ENCODE measurements around the gene HNRNPLL.
"Not testable (repeated sequence)": the region's sequence is repeated elsewhere in the genome, so short reads cannot be mapped to it uniquely, and the experiment has no call there.

HNRNPLL gene

GRCh38 chr2:38602732-38603401 is at the start of gene HNRNPLL:
TSS of gene HNRNPLL (minus strand) at chr2:38602928. CDS start at chr2:38602626, 302 bp downstream.
- Mint-ChIP-seq H3K36me3 (peaks cover 6% of the 10 kb centered on the region), H3K9me3 (no peaks in the 10 kb centered on the region), H3K4me3 (peak within 1 kb of the TSS; percentile 94), H3K27ac (peak within 1 kb of the TSS; percentile 96), H3K27me3 (no peaks in the 10 kb centered on the region), H3K4me1 (peaks cover 49% of the 10 kb centered on the region)
- peak; percentile 98 for DNase-seq
- CTCF ChIA-PET = interaction anchor here (0.5 to 6.9 kb wide), 22 partner anchors 9 to 138 kb away, joined by 3 to 91 read pairs (median 6); partner anchors contain the start of gene GALM

GRCh38 chr2:38650717-38651116 is 48.0 kb upstream of the HNRNPLL start:
- Mint-ChIP-seq H3K9me3 (peaks cover 24% of the 10 kb centered on the region), H3K4me3 (no peak overlapping the region), H3K4me1 (peaks cover 79% of the 10 kb centered on the region), H3K36me3 (peaks cover 22% of the 10 kb centered on the region), H3K27me3 (no peaks in the 10 kb centered on the region), H3K27ac (peak overlapping the region; percentile 92)
- DNase-seq = no peak
- CTCF ChIA-PET = interaction anchor here (1.2 to 2.2 kb wide), 2 partner anchors 16 to 47 kb away, joined by 3 to 6 read pairs; no protein-coding TSS in a partner anchor

DNA sequence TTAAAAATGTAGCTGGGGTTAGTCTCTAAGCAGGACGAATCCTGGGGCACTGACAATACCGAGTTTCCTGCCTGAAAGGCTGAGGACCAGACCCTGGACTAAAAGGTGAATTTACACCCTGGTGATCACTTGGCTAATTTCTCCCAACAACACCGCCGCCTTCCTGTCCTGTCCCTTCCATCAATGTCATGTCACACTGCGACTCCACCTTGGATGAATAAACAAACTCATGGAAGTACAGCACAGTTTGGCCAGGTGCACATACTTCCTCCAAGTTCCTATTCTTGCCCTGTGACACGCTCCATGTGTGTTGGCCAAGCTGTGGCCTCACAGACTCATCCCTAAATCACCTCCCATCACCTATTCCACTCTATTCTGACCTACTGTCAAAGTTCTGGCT is 47.3 kb upstream of the HNRNPLL start:
- CTCF ChIA-PET = interaction anchor here (1.2 to 2.2 kb wide), 2 partner anchors 17 to 46 kb away, joined by 3 to 6 read pairs; no protein-coding TSS in a partner anchor
- H3K9me3 Mint-ChIP-seq = peaks cover 24% of the 10 kb centered on the region
- no peak overlapping the region for H3K4me3 Mint-ChIP-seq
- peaks cover 22% of the 10 kb centered on the region for H3K36me3 Mint-ChIP-seq
- no peaks in the 10 kb centered on the region for H3K27me3 Mint-ChIP-seq
- DNase-seq = no peak
- H3K4me1 Mint-ChIP-seq = peaks cover 79% of the 10 kb centered on the region
- no peak overlapping the region for H3K27ac Mint-ChIP-seq

DNA sequence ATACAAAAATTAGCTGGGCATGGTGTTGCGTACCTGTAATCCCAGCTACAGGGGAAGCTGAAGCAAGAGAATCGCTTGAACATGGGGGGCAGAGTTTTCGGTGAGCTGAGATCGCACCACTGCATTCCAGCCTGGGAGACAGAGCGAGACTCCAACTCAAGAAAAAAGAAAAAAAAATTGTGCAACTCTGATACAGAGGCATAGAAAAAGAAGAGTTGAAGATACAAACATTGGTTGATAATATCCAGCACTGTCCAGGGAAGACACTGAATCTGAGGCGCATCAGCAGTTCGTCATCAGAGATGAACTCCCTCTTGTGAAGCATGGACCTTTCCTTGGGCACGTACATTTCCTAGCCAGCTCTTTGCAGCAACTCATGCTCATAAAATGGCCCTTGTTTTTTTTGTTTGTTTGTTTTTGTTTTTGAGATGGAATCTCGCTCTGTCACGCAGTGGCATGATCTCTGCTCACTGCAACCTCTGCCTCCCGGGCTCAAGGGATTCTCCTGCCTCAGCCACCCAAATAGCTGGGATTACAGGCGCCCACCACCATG is 46.5 kb upstream of the HNRNPLL start:
- Mint-ChIP-seq H3K4me1 (peaks cover 79% of the 10 kb centered on the region), H3K9me3 (peaks cover 24% of the 10 kb centered on the region), H3K27ac (peak overlapping the region; percentile 29), H3K36me3 (peaks cover 24% of the 10 kb centered on the region), H3K4me3 (no peak overlapping the region), H3K27me3 (no peaks in the 10 kb centered on the region)
- DNase-seq = no peak
- CTCF ChIA-PET = interaction anchor here (2.2 kb wide), 1 partner anchor 45 kb away, joined by 6 read pairs; no protein-coding TSS in a partner anchor

DNA sequence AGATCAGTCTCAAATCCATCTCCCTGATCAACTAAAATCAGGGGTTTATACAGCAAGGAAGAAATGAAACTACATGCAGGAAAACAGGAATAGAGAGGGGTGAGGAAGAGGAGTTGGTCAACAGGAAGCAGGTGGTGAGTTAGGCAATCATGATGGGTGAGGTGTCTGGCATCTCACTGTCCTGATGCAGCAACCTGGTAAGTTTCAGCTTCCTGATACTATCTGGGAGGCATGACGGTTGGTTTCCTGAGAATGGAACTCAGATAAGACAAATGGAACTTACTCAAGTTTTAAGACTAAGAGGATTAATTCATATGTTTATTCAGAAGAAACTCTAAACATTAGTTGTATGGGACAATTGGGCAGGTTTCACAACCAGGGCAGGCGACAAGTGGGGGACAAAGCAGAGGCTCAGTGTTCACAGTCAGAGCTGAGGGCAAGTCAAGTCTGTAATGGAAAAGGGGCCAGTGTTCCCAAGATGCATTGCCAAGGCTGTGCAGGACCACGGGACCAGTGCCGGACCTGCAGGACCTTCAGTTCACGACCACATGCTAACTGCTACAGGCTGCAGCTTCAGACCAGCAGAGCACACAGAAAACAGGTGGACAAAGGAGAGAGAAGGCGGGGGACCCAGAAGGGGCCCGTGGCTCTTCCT is 45.5 kb upstream of the HNRNPLL start:
- H3K27ac Mint-ChIP-seq = peak overlapping the region; percentile 63
- no peak for DNase-seq

DNA sequence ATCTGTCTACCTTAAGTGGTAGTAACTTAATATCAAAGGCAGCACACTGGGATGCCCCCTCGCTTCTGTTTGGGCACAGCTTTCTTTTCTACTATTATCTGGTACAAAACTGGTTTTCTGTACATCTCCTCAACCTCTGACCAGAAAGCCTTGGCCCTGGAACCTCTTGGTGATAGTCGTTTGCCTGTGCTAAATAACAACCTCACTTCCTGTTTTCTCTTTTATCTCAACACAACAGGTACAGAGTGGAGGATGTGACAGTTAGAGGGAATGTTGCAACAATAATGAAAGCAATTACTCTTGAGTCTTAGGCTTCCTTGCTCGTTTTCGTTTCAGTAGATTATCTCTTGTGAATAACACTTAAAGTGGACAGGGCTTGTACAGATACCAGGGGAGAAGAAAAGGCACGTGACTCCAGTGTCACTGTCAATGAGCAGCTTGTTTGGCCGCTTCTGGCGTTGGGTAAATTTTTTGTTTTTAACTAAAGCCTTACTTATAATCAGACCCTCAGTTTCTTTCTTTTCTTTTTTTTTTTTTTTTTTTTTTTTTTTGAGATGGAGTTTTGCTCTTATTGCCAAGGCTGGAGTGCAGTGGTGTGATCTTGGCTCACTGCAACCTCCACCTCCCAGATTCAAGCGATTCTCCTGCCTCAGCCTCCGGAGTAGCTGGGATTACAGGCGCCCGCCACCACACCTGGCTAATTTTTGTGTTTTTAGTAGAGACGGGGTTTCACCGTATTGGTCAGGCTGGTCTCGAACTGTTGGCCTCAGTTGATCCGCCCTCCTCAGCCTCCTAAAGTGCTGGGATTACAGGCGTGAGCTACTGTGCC is 41.2 kb upstream of the HNRNPLL start:
- H3K36me3 Mint-ChIP-seq = peaks cover 21% of the 10 kb centered on the region
- DNase-seq = peak; percentile 54
- peaks cover 15% of the 10 kb centered on the region for H3K9me3 Mint-ChIP-seq
- CTCF ChIA-PET = interaction anchor here (0.9 kb wide), 1 partner anchor 15 kb away, joined by 3 read pairs; no protein-coding TSS in a partner anchor
- peak overlapping the region; percentile 51 for H3K4me3 Mint-ChIP-seq
- H3K4me1 Mint-ChIP-seq = peaks cover 57% of the 10 kb centered on the region
- H3K27me3 Mint-ChIP-seq = not testable (repeated sequence)
- H3K27ac Mint-ChIP-seq = peak overlapping the region; percentile 94

More for the DNA sequence above, 45.5 kb upstream of the HNRNPLL start:
- H3K9me3 Mint-ChIP-seq = peaks cover 24% of the 10 kb centered on the region
- CTCF ChIA-PET = interaction anchor here (0.6 to 1.2 kb wide), 2 partner anchors 39 to 45 kb away, joined by 3 read pairs; partner anchors contain the start of gene HNRNPLL
- peaks cover 77% of the 10 kb centered on the region for H3K4me1 Mint-ChIP-seq
- no peak overlapping the region for H3K4me3 Mint-ChIP-seq
- H3K27me3 Mint-ChIP-seq = no peaks in the 10 kb centered on the region
- H3K36me3 Mint-ChIP-seq = peaks cover 28% of the 10 kb centered on the region

DNA sequence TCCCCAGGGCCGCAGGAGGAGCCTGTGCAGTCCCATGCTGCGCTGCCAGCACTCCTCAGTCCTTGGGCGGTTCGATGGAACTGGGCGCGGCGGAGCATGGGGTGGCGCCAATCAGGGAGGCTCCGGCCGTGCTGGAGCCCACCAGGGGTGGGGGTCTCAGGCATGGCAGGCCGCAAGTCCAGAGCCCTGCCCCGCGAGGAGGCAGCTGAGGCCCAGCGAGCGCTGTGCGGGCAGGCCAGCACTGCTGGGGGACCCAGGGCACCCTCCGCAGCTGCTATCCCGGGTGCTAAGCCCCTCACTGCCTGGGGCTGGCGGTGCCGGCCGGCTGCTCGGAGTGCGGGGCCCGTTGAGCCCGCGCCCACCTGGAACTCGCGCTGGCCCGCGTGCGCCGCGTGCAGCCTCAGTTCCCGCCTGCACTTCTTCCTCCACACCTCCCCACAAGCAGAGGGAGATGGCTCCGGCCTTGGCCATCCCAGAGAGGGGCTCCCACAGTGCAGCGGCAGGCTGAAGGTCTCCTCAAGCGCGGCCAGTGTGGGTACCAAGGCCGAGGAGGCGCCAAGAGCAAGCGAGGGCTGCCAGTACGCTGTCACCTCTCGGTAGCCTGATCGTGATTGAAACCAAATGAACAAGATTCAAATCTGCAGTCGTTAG is 40.4 kb upstream of the HNRNPLL start:
- H3K4me1 Mint-ChIP-seq = peaks cover 52% of the 10 kb centered on the region
- no peak overlapping the region for H3K4me3 Mint-ChIP-seq
- peaks cover 13% of the 10 kb centered on the region for H3K36me3 Mint-ChIP-seq
- peaks cover 4% of the 10 kb centered on the region for H3K27me3 Mint-ChIP-seq
- DNase-seq = peak; percentile 26
- peaks cover 8% of the 10 kb centered on the region for H3K9me3 Mint-ChIP-seq
- CTCF ChIA-PET = interaction anchor here (0.7 to 0.9 kb wide), 2 partner anchors 16 to 38 kb away, joined by 3 read pairs; no protein-coding TSS in a partner anchor
- peak overlapping the region; percentile 94 for H3K27ac Mint-ChIP-seq

DNA sequence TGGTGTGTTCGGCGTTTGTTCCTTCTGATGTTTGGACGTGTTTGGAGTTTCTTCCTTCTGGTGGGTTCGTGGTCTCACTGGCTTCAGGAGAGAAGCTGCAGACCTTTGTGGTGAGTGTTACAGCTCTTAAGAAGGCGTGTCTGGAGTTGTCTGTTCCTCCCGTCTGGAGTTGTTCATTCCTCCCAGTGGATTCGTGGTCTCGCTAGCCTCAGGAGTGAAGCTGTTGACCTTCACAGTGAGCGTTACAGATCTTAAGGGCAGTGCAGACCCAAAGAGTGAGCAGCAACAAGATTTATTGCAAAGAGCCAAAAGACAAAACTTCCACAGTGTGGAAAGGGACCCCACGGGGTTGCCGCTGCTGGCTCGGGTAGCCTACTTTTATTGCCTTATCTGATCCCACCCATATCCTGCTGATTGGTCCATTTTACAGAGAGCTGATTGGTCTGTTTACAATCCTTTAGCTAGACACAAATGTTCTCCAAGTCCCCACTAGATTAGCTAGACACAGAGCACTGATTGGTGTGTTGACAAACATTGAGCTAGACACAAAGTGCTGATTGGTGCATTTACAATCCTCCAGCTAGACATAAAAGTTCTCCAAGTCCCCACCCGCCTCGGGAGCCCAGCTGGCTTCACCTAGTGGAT is 39.8 kb upstream of the HNRNPLL start:
- H3K36me3 Mint-ChIP-seq, H3K27me3 Mint-ChIP-seq, DNase-seq, H3K9me3 Mint-ChIP-seq, H3K4me3 Mint-ChIP-seq: not testable (repeated sequence)
- H3K4me1 Mint-ChIP-seq = peaks cover 46% of the 10 kb centered on the region
- H3K27ac Mint-ChIP-seq = peak overlapping the region; percentile 76
- CTCF ChIA-PET = interaction anchor here (0.7 kb wide), 1 partner anchor 37 kb away, joined by 3 read pairs; no protein-coding TSS in a partner anchor

DNA sequence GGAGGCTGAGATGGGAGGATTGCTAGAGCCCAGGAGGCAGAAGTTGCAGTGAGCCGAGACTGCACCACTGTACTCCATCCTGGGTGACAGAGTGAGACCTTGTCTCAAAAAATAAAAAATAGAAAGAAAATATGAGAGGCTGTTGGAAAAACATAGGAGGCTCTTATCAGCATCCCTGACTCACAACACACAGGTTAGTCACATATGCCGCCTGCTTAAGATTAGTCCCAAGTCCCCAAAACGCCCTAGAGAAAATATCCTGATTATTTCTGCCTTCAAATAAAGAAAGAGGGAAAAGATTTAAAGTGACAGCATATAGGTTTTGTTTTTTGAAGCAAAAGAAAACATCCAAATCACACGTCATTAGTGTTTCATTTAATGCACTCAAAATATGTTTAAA is 33.3 kb upstream of the HNRNPLL start:
- peaks cover 29% of the 10 kb centered on the region for H3K4me1 Mint-ChIP-seq
- CTCF ChIA-PET = no interaction called here
- peaks cover 4% of the 10 kb centered on the region for H3K27me3 Mint-ChIP-seq
- no peak overlapping the region for H3K4me3 Mint-ChIP-seq
- H3K27ac Mint-ChIP-seq = no peak overlapping the region
- H3K36me3 Mint-ChIP-seq = peaks cover 4% of the 10 kb centered on the region
- peaks cover 5% of the 10 kb centered on the region for H3K9me3 Mint-ChIP-seq
- no peak for DNase-seq

- no peak overlapping the region for H3K27ac Mint-ChIP-seq
- peaks cover 4% of the 10 kb centered on the region for H3K27me3 Mint-ChIP-seq
- H3K4me1 Mint-ChIP-seq = peaks cover 29% of the 10 kb centered on the region
- CTCF ChIA-PET = no interaction called here
- H3K36me3 Mint-ChIP-seq = peaks cover 4% of the 10 kb centered on the region
- no peak overlapping the region for H3K4me3 Mint-ChIP-seq
- peaks cover 5% of the 10 kb centered on the region for H3K9me3 Mint-ChIP-seq
- DNase-seq = no peak
Measured at GRCh38 chr2:38635139-38635538, 32.4 kb upstream of the HNRNPLL start.

DNA sequence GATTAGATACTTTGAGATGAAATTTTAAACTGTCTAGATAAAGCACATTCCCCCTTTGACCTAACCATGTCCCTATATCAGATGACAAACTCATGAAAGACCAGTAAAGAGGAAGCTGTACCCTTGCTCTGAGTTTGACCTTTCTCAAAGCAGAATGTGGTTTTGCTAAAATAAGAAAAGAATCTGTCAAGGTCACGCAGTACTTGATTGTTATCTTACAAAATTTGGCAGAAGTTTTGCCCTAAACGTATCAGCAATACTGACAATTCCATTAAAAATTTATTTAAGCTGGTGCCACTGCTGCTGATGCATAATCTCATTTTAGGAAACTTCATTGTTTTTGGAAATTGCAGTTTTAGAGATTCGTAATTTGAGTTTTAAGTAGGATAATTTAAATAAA is 32.0 kb upstream of the HNRNPLL start:
- no peak overlapping the region for H3K4me3 Mint-ChIP-seq
- H3K9me3 Mint-ChIP-seq = peaks cover 7% of the 10 kb centered on the region
- DNase-seq = no peak
- H3K36me3 Mint-ChIP-seq = peaks cover 4% of the 10 kb centered on the region
- H3K27me3 Mint-ChIP-seq = peaks cover 4% of the 10 kb centered on the region
- H3K4me1 Mint-ChIP-seq = peaks cover 29% of the 10 kb centered on the region
- H3K27ac Mint-ChIP-seq = no peak overlapping the region
- CTCF ChIA-PET = no interaction called here

DNA sequence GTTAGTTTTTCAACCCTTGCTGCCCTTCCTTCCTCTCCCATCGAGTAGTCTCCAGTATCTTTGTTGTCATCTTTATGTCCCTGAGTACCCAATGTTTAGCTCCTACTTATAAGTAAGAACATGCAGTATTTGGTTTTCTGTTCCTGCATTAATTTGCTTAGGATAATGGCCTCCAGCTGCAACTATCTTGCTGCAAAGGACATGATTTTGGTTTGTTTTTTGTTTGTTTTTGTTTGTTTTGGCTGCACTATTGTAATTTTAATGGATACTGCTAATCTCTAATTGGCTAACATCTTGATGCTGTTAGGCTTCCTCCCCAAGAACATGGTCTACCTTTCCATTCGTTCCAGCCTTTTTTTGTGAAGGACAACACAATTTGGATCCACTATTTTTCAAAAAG is 31.2 kb upstream of the HNRNPLL start:
- no peak for DNase-seq
- Mint-ChIP-seq H3K36me3 (peaks cover 4% of the 10 kb centered on the region), H3K9me3 (peaks cover 7% of the 10 kb centered on the region), H3K27me3 (peaks cover 4% of the 10 kb centered on the region), H3K27ac (no peak overlapping the region), H3K4me3 (no peak overlapping the region), H3K4me1 (peaks cover 29% of the 10 kb centered on the region)
- CTCF ChIA-PET = interaction anchor here (1.0 kb wide), 1 partner anchor 67 kb away, joined by 3 read pairs; no protein-coding TSS in a partner anchor

- H3K27me3 Mint-ChIP-seq = no peaks in the 10 kb centered on the region
- CTCF ChIA-PET = no interaction called here
- no peak for DNase-seq
- H3K4me1 Mint-ChIP-seq = peaks cover 27% of the 10 kb centered on the region
- H3K36me3 Mint-ChIP-seq = peaks cover 4% of the 10 kb centered on the region
- H3K4me3 Mint-ChIP-seq = no peak overlapping the region
- H3K27ac Mint-ChIP-seq = no peak overlapping the region
- H3K9me3 Mint-ChIP-seq = peaks cover 7% of the 10 kb centered on the region
Measured at GRCh38 chr2:38632980-38633379, 30.3 kb upstream of the HNRNPLL start.
